ENCODE measurements around the gene BLCAP.

BLCAP gene

DNA sequence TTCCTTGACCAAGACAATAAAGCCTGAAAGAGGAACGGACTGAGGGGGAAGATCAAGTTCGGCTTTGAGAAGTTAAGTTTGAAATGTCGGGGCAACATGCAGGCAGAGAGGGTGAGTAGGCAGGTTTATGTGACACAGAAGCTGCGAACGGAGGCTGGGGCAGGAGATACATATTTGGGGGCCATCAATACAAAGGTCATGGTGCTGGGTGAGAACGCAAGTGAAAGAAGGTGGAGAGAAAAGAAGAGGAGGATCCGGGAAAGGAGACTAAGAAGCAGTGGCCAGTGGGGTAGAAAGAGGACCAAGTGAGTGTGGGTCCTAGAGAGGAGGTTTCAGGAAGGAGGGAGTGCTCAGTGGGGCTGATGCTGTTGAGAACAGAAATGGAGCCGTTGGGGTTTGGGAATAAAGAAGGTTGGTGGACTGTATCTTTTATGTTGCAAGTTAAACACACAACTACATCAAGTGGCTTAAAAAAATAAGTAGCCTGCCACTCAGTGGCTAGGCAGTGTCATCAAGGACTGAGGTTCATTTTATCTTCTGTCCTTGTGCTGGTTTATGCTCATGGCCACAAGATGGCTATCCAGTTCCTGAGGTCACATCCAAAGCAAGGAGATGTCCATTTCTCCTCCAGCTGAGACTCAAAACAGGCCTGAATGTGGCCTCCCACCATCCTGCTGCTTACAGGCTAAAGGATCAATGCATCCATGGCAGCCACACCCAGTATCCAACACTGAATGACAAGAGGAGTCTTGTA lies 1.7 kb upstream of the BLCAP start:
- peak; percentile 15 to 28 for DNase-seq

DNA sequence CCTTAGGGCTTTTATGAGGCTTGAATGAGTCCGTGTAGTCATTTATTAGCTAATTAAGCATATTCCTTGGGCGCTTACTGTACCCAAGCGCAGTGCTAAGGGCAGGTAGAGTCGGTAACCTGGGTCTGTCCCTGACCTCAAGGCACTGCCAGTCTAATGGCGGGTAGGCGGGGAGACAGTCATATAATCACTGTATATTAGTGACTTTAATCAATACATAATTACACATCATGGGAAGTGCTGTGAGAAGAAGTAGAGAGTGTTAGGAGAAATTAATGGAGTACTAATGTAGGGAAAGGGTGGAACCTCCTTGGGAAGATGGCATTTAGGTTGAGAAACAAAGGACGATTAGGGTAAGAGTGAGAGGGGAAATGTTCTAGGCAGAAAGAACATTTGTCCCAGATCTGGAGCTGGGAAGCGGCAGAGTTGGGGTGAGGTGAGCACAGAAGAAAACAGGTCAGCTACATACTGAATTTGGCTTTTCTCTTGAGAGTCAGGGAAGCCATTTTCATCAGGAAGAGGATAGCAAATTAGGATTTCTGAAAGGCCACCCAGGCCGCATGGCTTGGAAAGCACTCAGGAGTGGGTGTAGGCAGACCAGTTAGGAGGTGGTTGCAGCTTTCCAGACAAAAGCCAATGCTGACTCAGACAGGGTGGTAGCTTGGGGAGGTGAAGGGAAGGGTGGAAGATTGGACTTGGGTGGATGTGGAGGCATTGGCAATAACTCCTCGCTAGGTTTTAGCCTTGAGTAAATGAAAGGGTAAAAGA lies 954 bp upstream of the BLCAP start:
- peak in 1 of 2 donors; percentile 21 for DNase-seq

DNA sequence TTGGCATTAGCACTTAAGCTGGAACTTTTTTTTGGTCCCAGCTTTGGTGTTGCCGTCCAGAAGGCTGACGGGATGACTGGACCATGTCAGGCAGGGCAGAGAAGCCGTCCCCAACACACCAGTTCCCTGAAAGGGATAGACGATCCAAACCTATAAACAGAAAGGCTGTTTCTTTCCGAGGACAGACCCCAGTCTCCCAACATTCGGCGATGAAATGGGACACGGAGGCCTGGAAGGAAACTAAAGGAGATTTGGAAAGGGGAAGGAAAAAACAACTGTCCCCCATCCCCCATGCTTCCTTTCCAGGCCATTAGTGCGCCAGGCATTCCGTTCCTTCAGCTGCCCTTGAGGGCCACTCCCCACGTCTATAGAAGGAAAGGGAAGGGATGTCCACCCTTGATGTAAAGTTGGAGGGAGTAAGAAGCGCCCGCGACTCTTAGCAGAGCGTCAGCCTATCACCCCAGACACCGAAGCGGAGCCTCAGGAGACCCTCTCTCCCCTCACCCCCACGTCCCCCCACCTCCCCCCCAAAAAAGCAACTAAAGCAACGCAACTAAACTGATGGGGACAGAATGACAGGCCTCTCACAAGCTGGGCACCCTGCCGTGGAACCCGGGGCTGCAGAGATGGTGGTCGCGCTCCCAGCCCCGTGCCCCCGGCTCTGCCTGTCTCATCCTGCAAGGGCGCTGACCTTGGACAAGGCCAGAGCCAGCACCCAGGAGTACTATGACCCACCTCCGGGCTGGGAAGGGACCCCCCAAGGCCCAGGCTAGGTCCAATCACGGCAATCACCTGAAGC lies 638 bp downstream of the BLCAP start:
- DNase-seq, result peak; percentile 45 to 51

DNA sequence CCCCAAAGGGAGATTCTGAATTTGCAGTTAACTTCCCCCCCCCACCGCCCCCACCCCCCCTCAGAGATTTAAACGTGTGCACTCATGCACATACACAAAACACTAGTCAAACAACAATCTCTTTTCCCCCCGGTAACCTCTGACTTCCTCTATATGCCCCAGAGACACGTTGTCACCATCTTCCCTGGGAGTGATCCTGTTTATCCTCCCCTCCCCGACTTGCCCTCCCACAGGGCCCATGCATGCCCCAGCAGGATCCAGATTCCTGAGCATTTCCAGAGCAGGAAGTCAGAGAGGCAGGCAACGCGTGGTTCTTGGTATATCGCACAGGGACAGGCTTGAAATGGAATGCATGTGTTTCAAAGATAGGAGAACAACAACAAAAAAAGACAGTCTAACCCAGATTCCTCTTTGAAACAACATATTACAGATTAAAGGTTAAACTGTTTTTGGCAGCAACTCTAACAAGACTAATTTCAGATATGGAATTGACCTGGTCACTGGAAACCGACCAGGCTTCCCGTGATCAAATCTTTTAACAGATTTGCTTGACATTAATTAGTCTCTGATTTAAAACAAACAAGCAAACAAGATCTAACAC lies 1.3 kb downstream of the BLCAP start:
- DNase-seq, result peak; percentile 21 to 39

DNA sequence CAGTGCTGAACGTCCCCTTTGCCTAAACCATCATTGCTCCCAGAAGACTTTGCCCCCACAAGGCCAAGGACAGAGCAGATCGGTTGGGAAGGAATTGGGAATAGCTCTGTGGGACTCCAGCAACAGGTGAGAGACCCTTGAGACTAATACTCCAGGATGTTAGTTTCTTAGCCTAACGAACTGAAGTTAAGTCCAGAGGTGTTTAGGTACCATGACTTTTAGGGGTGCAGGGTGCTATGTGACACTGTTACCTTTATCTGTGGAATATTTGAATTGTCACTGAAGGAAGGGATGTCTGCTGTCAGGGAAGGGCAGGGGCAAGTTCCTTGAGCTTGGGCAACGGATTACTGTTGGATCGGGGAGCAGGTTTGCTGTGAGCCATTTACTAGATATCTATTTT lies 1.9 kb downstream of the BLCAP start:
- no peak for DNase-seq

DNA sequence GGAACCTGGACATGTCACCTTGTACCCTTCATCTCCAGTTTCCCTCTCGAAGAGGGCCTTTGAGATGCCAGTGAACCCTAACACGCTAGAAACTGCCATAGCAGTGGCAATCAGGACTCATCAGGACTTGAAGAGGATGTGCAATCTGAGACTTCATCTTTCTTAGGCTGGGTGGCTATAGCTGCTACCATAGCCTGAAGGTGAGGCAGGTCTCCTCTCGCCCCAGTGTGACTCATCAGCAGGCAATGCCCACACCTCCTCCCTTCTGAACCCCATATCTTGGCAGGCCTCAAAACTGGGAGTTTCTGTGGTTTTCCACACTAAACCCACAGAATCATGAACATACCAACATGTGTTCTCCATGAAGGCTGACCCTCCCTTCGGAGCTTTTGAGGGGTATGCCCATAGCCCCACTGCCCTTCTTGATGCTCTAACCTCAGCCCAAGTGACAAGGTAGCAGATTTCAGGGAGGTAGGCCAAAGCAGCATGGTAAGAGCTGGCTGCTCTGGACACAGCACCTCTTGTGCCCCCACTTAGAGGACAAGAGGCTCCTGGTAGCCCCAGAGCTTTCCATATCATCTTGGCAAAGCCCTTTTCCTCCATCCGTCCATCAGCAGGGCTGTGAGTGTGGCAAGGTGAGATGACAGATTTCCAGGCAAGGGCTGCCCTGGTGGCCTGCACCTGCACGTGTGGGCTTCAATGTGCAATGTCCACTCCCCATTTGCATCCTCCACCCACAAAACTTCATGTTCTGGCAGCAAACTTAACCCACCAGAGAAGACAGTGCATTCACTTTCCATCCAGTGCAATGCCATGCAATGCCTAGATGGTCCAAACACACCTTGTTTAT lies 2.6 kb downstream of the BLCAP start:
- no peak for DNase-seq

DNA sequence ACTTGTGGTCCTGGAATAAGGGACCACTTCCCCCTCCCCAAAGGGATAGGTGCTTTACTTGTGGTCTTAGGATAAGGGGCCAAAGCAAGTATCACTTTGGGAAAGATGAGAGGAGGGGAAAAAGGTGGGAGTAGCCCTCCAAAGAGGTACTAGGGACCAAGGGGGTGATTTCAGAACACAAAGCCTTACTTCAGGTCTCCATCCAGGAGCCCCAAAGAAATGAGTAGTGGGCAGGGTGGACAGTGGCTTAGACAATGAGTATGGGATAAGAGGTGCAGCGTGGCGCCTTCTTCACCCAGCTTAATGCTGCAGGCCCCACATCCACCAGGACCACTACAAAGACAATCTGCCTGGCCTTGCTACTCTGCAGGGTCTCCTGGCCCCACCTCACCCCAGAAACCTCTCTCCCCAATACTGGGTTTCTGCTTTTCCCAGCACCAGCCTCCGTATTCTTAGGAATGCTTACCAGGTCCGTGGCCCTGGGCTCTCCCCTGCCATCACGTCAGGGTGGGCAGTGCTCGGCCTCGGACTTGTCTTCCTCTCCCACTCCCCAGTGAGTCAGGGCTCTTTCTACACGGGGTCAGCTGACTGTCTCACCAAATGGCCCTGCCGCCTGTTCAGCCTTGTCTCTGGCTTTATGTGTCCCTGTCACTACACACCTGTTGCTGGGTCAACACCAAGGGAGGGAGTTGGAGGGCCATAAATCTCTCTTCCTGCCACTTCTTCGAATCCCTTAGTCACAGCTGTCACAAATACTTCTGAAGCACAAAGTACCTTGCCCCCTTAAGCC lies 3.6 kb downstream of the BLCAP start:
- no peak for DNase-seq

DNA sequence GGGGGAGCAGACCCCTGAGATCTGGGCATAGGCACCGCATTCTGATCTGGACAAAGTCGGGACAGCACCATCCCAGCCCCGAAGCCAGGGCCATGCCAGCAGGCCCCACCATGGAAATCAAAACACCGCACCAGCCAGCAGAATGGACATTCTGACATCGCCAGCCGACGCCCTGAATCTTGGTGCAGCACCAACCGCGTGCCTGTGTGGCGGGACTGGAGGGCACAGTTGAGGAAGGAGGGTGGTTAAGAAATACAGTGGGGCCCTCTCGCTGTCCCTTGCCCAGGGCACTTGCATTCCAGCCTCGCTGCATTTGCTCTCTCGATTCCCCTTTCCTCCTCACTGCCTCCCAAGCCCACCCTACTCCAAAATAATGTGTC lies 4.7 kb downstream of the BLCAP start:
- DNase-seq, result no peak

DNA sequence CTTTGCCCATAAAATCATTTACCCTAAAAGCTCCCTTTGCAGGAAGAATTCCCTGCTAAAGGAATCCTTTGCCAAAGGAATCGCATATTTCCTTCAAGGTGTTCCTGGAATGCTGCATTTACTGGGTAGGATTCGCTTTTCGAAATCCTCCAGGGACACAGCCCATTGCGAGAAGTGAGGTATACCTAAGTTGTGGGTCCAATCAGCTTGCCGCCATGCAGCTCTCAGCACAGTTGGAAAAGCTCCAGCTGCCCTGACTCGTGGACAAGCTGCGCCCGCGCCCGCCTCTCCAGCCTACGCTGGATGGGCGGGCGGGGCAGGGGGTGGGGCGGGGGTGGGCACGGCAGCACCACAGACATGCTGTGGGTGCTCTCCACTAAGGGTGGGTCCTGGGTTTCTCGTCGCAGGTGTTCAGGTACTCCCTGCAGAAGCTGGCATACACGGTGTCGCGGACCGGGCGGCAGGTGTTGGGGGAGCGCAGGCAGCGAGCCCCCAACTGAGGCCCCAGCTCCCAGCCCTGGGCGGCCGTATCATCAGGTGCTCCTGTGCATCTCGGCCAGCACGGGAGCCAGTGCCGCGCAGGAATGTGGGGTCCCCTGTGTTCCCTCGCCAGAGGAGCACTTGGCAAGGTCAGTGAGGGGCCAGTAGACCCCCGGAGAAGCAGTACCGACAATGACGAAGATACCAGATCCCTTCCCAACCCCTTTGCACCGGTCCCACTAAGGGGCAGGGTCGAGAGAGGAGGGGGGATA lies 5.2 kb downstream of the BLCAP start:
- DNase-seq, result no peak

DNA sequence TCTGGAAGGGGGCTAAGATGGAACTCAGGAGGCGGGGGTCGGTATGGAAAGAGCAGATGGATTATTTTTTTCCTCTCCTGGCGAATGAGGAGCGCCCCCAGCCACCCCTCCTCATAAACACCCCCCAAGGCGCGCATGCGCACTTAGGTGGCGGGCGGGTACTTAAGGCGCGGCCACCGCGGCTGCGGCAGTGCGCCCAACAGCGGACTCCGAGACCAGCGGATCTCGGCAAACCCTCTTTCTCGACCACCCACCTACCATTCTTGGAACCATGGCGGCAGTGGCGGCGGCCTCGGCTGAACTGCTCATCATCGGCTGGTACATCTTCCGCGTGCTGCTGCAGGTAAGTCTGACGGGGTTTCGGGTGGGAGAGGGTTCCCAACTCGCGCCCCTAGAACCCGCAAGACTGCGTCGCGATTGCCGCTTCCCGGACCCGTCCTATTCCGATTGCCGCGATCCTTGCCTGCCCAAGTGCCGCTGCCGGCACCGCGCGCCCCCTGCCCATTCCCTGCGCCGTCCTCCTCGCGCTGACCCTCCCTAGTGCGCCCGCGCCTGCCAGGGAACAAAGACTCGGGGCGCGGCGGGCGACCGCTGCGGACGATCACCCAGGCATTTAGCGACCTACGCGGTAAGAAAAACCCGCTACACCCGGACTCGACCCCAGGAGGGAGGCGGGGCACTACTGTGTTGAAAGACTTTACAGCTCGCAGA lies 6.5 kb downstream of the BLCAP start, which contains the start of gene NNAT:
Gene NNAT (plus strand): TSS at position 190 of the 711 bp plus-strand sequence. CDS start 82 bp downstream, at position 272.
- no peak for DNase-seq

DNA sequence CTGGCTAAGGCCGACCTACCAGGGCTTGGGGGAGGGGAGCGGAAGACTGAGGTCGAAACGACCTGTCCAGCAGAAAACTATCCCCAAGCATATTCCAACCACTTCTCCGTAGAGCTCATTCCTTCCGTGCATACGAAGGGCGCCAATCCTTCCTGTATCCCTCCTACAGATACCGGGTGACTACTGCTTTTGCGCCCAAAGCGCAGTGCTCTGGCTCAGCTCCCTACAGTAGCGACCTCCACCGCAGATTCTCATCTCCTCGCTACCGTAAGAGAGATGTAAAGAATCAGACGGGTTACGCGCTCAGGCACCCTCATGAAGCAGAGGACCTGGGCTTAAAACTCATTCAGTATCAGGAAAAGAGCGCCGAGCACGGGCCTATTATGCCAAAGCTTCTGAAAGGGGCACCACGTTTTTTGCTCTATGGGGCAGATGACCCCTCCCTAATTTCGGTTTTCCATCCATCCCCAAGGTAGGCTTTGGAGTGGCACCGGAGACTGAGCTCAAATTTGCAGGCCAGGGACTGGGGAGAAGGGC lies 7.2 kb downstream of the BLCAP start:
- DNase-seq, result peak in 1 of 2 donors; percentile 23

DNA sequence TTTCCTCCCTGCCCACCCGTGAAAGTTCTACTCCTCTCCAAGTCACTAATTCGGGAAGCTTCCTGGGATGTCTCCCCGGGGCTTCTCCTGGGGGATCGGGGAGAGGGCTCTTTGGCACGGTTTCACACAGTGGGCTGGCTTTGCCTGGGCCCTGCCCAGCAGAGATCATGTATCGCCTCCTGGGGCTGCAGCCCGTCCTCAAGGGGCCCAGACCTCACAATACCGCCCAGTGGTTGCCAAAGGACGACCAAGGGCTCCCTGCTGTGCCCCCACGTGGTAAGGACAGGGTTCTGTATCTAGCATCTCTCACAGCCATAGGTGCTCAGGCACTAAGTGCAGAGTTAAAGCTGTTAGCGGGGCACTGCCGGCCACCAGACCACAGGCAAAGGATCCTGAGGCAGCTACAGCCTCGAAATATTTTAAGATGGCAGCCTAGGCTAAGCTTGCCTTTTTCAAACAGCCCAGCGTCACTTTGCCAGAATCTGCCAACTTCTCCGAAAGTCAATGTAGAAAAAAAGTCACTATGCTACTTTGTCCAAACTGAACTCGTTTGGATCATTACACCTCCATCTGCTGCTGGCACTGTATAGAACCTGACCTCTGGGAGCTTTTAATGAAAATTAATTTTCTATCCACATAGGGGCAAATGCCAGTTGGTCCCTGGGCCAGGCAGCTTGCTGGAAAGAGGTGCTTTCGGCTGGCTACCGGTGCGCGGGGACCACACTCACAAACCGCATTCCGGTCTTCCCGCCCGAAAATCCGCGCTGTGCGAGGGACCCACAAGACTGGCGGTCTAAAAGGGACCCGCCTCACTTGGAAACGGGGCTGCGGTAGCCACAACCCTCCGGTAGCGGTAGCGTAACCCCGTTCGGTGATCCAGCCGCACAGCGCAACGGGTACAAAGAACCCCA lies 7.9 kb downstream of the BLCAP start:
- no peak for DNase-seq

DNA sequence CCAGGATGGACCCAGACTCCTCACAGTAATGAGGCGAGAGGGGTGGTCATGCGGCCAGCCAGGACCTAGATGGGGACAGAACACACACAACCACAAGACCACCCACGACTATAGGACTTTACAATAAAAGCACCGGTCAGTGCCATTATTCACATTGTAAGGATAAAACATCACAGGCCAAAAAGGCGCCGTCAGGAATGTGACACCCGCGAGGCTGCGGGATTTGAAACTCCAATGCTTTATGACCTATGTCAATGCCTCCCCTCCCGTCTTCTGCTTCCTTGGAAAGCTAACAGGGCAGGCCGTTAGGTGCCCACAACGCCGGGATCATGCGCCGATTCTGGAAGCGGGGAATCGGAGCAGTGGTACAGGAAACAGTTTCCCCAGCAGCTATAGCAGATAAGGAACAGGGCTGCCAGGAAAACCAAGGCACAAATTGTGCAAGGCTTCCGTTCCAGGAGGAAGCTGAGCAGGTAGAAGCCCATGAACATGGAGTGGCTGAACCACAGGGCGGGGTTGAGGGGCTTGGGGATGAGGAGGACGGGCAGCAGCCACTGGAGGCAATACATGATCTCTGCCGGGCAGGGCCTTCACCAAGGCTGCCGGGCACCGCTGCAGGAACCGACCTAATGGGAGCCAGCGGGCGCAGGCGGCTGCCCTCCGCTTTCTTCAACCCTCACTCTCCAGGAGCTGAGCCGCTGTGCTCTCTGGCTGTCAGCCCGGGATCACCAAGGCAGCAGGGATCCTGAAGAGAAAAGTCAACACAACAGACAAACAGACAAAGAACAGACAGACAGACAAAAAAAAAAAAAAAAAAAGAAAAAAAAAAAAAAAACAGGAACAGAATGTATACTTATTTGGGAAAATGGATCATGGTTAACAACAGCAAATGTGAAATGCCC lies 8.8 kb downstream of the BLCAP start:
- no peak for DNase-seq

DNA sequence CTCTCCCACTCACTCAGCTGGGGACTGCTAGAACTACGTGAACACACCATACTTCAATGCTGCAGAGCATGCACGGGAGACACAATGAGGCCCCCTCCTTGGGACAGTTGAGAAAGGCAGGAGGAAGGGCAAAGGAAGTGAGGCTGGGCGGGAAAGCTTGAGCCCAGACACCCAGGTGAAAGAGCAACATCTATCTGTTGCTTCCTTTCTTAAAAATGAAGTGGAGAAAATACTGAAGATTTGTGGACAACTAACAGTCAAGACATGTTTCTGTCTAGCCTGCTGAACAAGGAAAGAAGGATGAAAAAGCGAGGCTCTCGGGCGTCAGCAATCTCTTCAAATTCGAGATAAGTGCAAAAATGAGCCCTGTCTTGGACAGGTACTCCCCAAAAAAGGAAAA lies 9.6 kb downstream of the BLCAP start:
- DNase-seq, result no peak

DNA sequence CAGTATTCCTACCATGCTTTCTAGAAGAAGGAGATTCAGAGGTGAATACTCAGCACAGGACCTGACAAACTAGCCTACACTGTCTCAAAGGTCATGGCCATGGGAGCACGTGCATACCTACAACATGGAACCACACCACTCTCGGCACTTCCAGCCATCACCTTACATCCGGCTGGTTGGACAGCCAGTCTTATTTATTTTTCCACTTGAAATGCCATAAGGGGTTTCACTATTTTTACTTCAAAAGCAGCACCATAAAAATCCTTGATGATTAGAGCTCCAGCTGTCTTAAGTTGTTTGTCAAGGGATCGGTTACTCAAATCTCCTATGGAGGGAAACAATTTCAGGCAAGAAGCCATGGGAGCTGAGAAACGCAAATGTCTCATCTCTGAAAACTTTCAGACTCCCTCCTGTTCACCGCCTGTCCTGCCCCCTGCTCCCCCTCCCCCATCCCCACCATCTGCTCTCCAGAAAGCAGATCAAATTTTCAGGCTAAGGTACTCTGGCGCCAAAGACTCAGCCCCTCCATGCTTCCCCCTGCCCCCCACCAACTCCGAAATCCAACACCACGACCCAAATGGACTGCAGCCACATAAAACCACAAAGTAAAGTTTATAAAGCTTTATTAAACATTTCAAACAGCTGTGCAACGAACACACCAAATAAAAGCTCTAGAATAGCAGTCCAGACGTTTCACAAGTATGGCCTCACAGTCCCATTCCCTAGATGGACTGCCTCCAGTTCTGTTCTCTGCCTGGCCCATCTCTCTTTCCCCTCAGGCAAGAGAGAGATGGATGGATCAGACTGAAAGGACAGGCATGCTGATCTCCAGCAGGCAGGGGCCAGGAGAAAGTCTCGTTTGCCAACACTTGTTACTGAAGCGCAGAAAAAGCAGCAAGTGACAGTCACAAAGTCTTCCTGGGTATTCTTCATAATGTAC lies 10.6 kb downstream of the BLCAP start:
- DNase-seq, result no peak

DNA sequence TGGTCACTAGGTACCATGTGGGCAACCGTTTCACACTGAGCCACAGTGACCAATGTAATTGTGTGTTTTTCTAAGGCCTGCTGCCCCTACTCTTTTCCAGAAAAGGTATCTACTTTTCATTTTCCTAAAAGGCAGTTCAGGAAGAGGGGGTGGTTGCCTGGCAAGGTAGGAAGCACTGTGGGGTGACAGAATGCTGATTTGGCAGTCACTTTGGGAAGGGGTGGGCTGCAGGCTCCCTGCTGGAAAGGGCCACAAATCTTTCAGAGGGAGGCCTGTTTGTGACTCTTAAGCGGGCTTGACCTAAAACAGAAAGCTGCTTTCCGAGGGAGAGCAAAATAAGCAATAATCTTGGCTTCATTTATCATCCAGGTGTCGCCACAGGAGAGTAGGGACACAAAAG lies 11.8 kb downstream of the BLCAP start:
- no peak for DNase-seq

Data from inflammatory macrophage (primary cell).